Measurements from ENCODE around the gene DNAJB4.

The DNAJB4 gene

DNA sequence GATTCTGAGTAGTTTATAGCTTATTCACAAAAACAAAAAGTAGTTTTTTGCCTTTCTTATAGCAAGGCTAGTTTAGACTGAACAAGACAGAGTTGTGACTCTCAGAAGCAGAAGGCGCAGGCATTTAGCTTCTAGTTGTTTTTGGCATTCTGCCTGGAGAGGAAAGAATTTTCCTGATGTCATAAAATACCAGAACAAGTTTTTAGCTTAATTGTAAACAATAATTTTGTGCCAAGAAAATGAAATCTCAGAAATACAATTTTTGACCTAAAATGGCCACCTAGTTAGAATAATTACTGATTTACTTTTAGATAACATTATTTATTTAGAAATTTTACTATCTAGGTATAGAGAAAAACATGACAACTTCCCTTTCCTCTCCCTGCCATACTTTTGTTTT is 1.0 kb downstream of the DNAJB4 start:
- H3K9me3 ChIP-seq (ENCODE audit: severe bottlenecking): no peaks in the 10 kb centered on the region
- H3K4me3 ChIP-seq (ENCODE audit: severe bottlenecking): peak overlapping the region; percentile 44
- peak overlapping the region; percentile 80 for H3K27ac ChIP-seq (ENCODE audit: poor library complexity, severe bottlenecking)
- peaks cover 8% of the 10 kb centered on the region for H3K36me3 ChIP-seq (ENCODE audit: low read depth)
- ATAC-seq (ENCODE audit: low read depth): peak; percentile 20; the same call in 1 of the 3 replicates
- H3K27me3 ChIP-seq (ENCODE audit: insufficient read depth, poor library complexity, severe bottlenecking): no peaks in the 10 kb centered on the region
- TF ChIP-seq, protein P1, sequence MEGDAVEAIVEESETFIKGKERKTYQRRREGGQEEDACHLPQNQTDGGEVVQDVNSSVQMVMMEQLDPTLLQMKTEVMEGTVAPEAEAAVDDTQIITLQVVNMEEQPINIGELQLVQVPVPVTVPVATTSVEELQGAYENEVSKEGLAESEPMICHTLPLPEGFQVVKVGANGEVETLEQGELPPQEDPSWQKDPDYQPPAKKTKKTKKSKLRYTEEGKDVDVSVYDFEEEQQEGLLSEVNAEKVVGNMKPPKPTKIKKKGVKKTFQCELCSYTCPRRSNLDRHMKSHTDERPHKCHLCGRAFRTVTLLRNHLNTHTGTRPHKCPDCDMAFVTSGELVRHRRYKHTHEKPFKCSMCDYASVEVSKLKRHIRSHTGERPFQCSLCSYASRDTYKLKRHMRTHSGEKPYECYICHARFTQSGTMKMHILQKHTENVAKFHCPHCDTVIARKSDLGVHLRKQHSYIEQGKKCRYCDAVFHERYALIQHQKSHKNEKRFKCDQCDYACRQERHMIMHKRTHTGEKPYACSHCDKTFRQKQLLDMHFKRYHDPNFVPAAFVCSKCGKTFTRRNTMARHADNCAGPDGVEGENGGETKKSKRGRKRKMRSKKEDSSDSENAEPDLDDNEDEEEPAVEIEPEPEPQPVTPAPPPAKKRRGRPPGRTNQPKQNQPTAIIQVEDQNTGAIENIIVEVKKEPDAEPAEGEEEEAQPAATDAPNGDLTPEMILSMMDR (IDR thresholded peaks at IDR 0.05; ENCODE audit: poor library complexity, severe bottlenecking): no peak
- no peak for DNase-seq (ENCODE audit: low spot score)
- H3K4me1 ChIP-seq (ENCODE audit: insufficient read depth, poor library complexity, severe bottlenecking): peaks cover 40% of the 10 kb centered on the region

DNA sequence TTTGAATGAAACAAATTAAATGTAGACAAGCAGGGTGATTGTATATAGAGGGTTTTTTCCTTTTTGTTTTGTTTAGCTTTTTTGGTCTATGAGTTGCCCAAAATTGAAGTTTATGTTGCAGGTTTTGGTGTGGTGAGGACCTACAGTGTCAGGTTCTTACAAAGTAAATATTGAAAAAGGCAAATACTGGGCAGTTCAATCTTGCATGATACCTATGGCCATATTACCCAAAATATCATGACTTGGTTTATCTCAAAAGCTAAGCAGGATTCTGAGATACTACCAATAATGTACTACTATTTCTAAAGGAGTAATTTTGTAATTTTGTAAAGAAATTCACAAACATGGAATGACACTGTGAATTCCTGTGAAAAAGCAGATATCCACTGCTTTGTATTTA is 1.8 kb downstream of the DNAJB4 start:
- Histone ChIP-seq H3K9me3 (ENCODE audit: severe bottlenecking) (no peaks in the 10 kb centered on the region), H3K4me3 (ENCODE audit: severe bottlenecking) (peak overlapping the region; percentile 44), H3K27ac (ENCODE audit: poor library complexity, severe bottlenecking) (peak overlapping the region; percentile 80), H3K36me3 (ENCODE audit: low read depth) (peaks cover 11% of the 10 kb centered on the region), H3K4me1 (ENCODE audit: insufficient read depth, poor library complexity, severe bottlenecking) (peaks cover 40% of the 10 kb centered on the region), H3K27me3 (ENCODE audit: insufficient read depth, poor library complexity, severe bottlenecking) (no peaks in the 10 kb centered on the region)
- TF ChIP-seq, protein P1 (IDR thresholded peaks at IDR 0.05; ENCODE audit: poor library complexity, severe bottlenecking): no peak
- ATAC-seq (ENCODE audit: low read depth) (no peak), DNase-seq (ENCODE audit: low spot score) (no peak)

DNA sequence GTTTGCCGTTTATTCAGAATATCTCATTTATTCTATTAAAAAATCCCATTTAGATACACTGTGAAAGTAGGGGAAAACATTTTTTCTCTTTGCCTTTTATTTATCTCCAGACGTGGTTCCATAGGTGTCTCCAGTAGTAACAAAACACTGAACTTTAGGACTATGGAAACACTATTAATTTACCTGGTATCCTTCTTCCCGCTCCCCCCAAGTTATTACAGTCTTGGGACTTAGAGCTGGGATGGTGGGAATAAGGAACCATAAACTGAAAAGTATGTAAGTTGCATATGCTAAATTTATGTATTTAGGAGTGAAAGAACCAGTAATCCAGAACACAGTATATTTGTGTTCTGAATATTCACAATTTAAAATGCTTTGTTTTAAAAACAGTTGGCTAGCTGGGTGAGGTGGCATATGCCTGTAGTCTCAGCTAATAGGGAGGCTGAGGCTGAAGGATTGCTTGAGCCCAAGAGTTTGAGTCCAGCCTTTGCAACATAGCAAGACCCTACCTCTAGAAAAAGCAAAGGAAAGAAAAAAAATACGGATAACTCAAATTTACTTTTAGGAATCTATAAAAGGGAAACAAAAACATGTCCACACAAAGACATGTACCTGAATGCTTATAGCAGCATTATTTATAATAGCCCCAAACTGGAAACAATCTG is 3.1 kb downstream of the DNAJB4 start:
- H3K27me3 ChIP-seq (ENCODE audit: insufficient read depth, poor library complexity, severe bottlenecking): no peaks in the 10 kb centered on the region
- ATAC-seq (ENCODE audit: low read depth): no peak
- H3K4me1 ChIP-seq (ENCODE audit: insufficient read depth, poor library complexity, severe bottlenecking): peaks cover 40% of the 10 kb centered on the region
- H3K9me3 ChIP-seq (ENCODE audit: severe bottlenecking): no peaks in the 10 kb centered on the region
- H3K4me3 ChIP-seq (ENCODE audit: severe bottlenecking): no peak overlapping the region
- H3K27ac ChIP-seq (ENCODE audit: poor library complexity, severe bottlenecking): no peak overlapping the region
- no peak for DNase-seq (ENCODE audit: low spot score)
- peaks cover 11% of the 10 kb centered on the region for H3K36me3 ChIP-seq (ENCODE audit: low read depth)
- TF ChIP-seq, protein P1 (IDR thresholded peaks at IDR 0.05; ENCODE audit: poor library complexity, severe bottlenecking): no peak

DNA sequence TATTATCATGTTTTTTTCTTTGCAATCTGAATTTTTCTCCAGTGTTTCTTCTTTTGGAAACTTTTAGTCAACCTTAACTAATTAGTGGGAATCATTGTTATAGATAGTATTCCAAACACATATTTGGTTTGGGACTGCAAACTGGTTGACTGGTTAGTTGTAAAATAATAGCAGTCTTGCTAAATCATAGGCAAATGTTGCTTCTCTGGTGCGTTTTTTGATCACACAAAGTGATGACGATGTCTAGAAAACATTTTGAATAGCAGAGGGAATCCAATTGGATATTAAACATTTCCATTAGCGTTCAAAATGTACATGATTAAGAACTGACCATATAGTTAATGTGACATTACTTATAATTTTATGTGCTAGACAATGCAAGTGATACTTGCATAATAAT is 4.5 kb downstream of the DNAJB4 start:
- DNase-seq (ENCODE audit: low spot score): no peak
- Histone ChIP-seq H3K4me3 (ENCODE audit: severe bottlenecking) (no peak overlapping the region), H3K36me3 (ENCODE audit: low read depth) (peaks cover 23% of the 10 kb centered on the region), H3K27me3 (ENCODE audit: insufficient read depth, poor library complexity, severe bottlenecking) (no peaks in the 10 kb centered on the region), H3K9me3 (ENCODE audit: severe bottlenecking) (no peaks in the 10 kb centered on the region), H3K27ac (ENCODE audit: poor library complexity, severe bottlenecking) (no peak overlapping the region), H3K4me1 (ENCODE audit: insufficient read depth, poor library complexity, severe bottlenecking) (peaks cover 31% of the 10 kb centered on the region)
- TF ChIP-seq, protein P1 (IDR thresholded peaks at IDR 0.05; ENCODE audit: poor library complexity, severe bottlenecking): no peak
- no peak for ATAC-seq (ENCODE audit: low read depth)

DNA sequence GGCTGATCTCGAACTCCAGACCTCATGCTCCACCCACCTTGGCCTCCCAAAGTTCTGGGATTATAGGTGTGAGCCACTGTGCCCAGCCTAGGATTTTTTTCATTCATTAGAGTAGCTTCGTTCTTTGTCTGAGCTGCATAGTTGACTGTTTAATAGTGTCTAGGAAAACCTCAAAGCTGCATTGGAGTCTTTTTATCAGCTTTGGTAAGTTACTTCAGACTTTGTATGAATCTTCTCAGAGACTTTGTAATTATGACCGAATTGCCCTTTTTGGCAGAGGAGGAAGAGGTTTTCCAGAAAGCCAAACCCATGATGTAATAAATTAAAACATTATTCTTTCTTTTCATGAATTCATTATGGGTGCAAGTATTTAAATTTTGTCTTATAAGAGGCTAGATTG is 5.1 kb downstream of the DNAJB4 start:
- Histone ChIP-seq H3K27me3 (ENCODE audit: insufficient read depth, poor library complexity, severe bottlenecking) (no peaks in the 10 kb centered on the region), H3K4me3 (ENCODE audit: severe bottlenecking) (no peak overlapping the region), H3K4me1 (ENCODE audit: insufficient read depth, poor library complexity, severe bottlenecking) (peaks cover 31% of the 10 kb centered on the region), H3K27ac (ENCODE audit: poor library complexity, severe bottlenecking) (no peak overlapping the region), H3K36me3 (ENCODE audit: low read depth) (peaks cover 29% of the 10 kb centered on the region), H3K9me3 (ENCODE audit: severe bottlenecking) (no peaks in the 10 kb centered on the region)
- ATAC-seq (ENCODE audit: low read depth): no peak
- no peak for DNase-seq (ENCODE audit: low spot score)
- TF ChIP-seq, protein P1 (IDR thresholded peaks at IDR 0.05; ENCODE audit: poor library complexity, severe bottlenecking): no peak
